HG02678 (cell line): ENCODE results near the gene ADAMTS19.
A peak's percentile ranks its signal among the peaks of the same experiment; 100 is the strongest.

ENCODE experiments used
- ATAC-seq: cut with Tn5 transposase; IDR thresholded peaks from one replicate; pipeline ENCODE4 v1.9.1; 2021; ENCODE audit warnings: mild to moderate bottlenecking, moderate library complexity; ENCODE audit not compliant: unreplicated experiment

ADAMTS19 gene

DNA sequence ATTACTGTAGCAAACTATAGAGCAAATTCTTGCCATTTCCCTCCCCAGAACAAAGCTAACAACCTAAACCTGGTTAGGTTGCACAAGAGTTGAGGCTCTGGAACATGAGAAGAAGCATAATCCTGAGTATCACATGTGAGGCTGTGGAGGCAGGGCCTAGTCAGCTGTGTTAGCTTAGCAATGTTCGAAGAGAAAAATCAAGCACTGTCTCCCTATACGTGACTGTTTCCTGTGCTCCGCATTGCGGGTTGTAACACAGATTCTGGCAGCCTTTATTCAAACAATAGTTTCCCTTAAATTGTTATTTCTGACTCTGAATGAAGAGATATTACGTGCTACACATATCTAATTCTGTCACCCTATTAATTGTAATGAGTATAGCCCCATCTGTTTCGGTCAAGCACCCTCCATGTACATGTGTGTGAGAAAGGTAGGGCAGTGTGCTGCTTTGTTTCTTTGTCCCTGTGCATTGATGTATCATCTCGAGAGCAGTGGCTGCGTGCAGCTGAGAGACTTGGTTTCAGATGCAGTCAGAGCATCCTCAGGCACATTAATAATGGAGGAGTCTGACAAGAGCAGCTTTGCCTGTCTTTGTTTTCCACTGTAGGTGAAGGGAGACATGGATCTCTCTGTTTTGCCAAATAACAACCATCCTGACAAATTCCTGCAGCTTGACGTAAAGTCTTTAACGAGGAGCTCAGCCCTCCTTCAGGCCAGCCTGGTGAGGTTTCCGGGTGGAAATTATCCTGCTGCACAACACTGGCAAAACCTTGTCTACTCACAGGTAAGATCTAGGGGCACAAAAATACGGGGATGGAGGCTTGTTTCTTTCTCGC is 287.7 kb downstream of the ADAMTS19 start, which contains the start of gene MINAR2:
MINAR2 (plus strand) TSS at position 523 of the 836 bp plus-strand sequence; CDS start at position 620, 97 bp downstream.
- no peak for ATAC-seq

DNA sequence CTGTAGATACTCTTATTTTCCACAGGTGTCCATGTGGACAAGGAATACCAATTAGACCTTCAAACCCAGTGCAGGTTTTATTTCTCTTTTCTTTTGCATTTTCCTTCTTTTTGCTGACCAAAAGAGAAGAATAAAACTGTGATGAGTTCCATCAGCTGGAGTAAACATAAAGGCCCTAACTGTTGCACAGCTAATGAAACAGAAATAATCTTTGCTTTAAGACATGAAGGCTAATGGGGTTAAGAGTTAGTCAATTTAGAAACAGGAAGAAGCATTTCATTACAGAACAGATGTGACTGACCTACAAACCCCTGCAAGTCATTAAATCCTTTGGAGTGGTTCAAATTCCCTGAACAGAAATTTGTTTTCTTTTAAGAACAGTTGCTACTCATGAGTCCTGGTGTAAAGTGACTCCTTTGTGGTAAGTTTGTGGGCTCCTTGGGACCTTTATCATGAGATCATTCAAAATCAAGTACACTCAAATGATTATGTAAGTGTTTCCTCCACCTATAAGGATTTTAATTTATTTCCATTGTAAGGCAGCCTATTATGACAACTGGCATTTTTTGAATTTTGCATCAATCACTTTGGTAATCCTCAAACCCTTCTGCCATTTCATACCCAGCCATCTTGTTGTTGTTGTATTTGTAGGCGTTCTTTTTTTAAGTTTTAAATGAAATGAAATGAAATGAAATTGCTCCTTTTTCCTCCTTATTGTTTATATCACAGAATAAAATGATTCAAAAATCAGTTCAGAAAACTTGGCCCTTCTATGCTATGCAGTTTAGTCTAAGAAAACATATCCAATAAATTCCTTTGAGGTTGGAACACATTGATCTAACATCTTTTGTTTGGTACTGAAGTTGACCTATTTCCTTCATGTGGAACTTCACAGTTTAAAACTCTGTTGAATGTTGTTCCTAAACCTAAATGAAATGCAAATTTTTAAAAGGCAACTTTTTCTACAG is 289.1 kb downstream of the ADAMTS19 start:
- ATAC-seq: no peak

DNA sequence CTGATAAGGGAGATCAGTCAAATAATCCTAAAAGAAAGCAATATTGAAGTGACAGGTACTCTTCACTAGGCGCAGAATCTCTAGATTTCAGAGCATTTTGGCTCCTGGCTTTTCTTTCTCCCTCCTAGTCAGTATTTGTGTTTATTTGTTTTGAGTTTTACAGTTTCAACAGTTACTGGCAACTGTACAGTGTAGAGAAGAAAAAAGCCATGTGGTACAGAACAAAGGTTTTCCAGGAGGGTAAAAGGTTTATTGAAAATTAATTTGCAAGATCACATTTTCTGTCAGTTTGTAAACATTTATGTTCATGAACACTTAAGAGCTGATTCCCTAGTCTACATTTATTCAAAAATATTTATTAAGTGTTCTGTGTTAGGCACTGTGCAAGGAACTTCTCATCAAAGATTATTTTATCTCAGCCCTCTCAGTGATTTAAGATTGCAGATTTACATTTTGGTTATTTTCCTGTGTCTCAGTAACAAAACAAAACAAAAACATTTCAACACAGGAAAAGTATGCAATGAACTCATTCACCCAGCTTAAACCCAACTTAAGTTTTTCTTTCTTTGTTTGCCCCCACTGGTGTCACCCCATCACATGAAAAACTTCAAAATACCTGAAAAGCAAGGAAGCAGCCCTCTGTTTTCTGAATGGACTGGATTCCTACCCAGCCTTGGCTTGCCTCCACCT is 300.7 kb downstream of the ADAMTS19 start:
- ATAC-seq: no peak

DNA sequence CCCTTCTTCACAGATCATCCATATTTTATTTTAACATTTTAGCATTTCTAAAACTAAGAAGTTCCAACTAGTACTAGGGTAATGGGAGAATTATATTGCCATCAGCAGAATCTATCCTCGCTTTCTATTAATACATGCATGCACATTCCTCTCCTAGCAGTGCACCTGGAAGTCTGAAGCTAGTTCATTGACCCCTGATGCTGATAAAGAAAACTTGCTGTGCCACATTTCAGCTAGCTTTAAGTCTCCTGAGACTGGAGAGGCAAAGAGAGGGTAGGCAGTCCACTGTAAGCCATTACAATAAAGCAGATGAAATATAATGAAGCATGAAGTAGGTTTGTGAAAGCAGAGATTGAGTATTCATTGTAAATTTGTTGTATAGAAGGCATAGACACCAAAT is 303.6 kb downstream of the ADAMTS19 start:
- no peak for ATAC-seq

DNA sequence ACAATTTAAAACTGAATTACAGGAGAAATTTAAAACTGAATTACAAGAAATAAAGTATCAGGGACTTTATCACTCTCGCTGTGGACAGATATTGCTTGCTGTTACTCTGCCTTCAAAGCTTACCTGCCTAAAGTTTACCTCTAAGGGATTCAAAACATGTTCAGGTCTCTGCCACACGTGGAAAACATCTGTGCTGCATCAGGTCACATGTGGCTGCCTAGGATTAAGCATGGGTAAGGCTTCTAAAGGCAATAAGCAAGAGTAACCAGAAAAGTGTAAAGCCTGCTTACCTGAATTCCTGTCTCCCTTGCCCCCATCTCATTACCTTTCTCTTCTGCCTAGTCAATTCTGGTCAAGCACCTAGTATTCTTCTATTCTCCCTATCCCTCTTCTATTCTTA is 306.7 kb downstream of the ADAMTS19 start:
- no peak for ATAC-seq

DNA sequence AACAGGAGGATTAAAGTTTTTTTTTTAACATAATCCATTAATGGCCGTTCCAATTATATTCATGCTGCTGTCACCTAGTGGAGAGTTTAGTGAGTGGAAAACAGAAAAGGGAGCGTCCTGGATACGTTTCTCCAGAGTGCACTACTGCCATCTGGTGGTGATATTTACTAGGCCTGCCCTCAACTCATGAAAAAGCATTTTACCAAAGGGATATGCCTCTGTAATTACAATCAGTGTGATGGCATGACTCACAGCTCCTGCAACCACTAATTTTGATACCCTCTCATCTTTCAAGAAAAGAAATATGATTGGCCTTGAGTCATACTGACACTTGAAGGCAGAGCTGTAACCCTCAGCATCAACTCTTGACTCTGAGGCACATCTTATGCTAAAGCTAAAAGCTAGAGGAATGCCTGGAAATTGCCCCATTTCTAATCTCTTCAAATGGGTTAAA is 307.9 kb downstream of the ADAMTS19 start:
- peak; percentile 89 for ATAC-seq

DNA sequence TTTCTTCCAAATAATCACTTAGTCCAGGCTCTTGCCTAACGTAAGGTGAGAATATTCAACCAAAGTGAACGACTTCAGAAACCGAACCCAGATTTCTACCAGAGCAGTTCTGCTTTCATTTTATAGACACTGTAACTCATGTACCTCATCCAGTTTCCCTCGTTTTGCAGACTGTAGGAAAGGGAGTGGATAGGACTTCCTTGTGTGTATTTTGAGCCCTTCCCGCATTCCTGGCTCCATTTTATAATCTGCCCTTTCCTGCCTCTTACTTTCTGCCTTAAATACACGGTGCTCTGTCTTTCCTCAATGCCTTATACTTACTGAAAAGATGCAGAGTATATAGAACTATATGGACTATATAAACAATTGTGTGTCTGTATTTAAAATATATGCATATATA is 308.6 kb downstream of the ADAMTS19 start:
- ATAC-seq: no peak

DNA sequence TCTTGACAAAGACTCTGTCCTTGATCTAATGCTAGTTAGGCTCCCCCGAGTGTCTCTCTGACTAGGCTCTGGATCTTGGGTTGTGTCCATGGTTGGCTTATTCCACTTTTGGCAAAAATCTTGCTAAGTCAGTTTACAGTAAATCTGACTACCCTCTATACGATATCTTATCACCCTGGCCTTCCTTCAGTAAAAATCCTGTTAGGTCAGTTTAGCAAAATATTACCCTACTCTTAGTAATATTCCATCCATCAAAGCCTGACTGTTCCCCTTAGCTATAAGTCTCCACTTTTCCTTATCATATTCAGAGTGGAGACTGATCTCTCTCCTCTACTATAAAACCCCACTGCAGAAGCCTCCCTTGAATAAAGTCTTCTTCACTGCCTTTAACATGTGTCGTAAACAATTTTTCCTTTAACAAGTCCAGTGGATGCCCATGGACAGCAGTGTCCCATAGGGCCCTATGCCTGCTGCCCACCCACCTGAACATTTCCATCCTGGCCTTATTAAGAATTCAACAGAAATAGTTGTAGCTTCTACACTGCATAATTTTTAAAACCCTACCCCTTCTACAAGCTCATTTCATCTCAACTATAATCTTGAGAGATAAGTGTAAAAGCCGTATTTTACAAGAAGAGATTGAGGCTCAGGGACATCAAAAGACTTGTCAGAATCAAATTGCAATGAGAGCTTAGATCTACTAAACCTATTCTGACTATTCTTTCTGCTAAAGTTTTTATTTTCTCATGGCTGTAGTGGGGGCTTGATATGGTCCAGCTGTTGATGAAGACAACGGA is 310.1 kb downstream of the ADAMTS19 start:
- ATAC-seq: no peak

DNA sequence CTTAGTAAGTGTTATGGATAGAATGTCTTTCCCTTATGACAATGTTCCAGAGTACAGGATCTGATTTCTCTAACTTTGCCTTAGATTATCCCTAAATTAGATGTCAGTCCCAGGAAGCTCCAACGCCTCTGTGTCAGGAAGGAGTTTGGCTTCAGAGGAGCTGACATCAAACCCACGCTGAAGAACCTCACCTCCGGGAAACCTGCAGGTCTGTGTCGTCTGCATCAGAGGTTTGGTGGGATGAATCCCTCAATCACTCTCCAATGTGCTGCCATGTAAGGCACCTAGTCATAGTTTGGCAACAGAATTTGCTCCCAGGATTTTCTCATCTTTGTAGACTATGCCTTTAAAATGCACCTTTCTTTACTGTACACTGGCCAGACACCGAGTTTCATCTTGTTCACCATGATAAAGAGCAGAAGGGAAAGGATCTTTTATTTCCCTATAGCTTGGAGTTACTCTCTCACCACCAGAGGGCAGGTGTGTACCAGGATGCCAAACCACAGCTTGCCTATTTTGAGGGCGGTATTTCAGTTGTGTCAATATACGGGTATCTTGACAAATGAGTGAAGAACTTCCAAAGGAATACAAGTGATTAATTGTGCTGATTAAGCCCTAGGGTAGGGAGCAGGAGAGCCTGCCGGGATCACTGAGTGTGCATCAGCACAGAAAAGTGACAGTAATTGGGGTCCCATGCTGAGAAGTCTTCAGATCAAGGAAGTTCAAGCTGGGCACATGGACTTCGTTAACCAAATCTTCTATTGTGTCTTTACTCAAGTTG is 311.1 kb downstream of the ADAMTS19 start:
- ATAC-seq: peak; percentile 59

DNA sequence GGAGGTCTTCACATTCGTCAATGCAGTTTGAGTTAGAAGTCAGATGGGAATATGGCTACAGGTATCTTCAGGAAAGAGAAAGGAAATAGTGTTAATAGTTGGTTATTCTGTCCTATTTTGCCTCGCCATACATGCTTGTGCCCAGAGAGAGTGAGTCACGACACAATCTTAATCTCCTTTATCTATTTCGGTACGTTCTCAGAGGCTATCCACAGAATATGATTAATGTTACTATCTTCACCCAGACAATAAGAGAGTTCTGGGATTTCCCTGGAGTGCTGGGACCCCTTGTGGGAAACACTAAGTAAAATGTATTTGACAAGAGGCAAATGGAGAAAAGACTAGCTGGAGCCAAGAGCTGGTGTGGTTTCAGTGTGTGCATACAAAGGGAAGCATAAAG is 313.3 kb downstream of the ADAMTS19 start:
- ATAC-seq: no peak

DNA sequence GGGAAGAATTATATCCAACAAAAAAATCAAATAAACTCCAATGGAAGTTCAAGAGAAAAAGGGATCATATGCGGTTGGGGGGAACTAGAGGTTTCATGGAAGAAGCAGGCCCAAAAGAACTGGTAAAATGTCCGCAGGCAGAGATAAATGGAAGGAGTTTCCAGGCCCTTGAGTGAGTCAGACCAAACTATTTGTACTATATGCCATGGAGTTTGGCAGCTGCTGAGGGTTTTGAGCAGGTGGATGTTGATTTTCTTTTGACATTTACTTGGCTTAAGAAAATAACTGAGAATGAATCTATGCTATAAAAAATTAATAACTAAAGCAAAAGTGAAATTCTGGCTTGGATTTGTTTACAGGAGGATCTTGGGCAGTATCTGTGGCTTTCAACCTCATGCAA is 321.5 kb downstream of the ADAMTS19 start:
- ATAC-seq: no peak
